Right forelimb (tissue), 1 donor: ENCODE results near the gene BBIP1.

Source experiments
- DNase-seq: peaks from one replicate; pipeline ENCODE4 v3.0.0-alpha.2; 2018

The BBIP1 gene

GRCh38 chr10:110861476-110861875 lies 57.5 kb downstream of the BBIP1 start:
- no peak for DNase-seq

DNA sequence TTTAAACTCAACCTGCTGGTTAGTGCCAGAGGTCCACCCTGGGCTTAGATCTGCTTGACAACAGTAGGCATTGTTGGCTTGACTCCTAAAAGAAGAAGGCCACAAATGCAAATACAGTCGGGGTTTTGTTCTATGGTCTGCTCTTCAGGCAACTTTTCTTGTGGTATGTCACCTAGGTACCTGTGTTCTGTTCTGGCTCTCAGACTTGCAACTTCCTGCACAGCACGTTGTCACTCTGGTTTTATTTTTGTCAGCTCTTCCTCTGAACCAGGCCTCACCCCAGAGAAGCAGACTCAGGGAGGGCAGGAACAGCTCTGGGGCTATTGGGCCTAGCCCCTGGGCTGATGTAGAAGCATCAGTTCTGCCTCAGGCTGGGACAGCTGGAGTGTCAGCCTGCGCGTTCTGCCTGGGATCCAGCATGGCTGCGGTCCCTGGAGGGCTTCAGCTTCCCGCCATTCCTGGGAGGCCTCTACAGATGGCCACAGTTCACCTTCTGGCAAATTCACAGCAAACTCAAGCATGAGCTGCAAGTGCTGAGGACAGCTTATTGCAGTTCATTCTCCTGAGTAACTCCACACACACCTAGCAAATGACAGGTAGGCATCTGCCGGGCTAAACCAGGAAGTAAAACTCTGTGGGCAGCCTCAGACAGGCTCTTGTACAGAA lies 58.3 kb downstream of the BBIP1 start:
- DNase-seq: no peak

DNA sequence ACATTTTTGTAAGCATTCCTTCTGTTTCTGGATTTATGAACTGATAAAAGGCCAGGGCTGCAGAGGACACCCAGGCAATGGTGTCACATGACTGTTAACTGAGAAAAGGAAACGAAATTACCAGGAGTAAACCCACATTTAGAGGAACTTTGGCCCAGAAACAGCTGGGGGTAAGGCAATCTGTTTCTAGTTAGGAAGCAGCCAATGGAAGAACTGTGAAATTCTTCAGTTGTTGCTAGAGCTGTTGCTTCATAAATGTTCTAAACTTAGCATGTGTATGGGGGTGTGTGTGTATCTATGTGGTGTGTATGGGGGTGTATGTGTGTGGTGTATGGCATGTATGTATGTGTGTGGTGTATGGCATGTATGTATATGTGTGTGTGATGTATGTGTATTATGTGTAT lies 59.0 kb downstream of the BBIP1 start:
- no peak for DNase-seq

DNA sequence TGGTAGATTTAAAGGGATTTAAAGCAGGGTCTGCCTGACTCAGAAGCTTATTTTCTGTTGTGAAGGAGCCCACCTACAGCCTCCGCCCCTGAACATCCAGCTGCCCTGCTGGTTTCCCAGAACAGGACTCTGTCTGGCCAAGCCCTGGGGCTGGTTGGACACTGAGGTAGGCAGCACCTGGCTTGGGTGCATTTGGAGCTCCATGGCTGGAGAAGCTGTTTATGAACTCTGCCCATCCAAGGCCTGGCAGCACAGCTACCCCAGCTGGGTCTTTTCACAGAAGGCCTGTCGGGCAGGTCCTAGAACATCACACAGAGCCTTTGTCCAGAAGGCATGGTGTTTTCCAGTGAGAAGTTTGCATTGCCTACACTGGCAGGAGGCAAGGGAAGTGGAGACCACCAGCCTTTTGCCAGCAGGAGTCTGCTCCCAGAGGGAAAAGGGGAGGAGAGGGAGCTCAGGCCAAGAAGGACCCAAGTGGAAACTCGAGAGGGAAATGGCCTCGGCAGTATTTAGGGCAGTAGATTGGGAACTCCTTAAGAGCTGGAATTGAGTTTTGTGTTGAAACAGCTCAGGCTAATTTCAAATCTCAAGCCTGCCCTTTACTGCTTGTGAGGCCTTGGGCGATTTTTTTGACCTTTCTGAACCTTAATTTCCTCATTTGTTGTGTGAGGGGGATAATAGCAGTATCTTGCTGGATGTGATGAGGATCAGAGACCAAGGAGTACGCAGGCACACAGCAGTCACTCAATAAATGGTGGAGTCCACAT lies 59.6 kb downstream of the BBIP1 start:
- no peak for DNase-seq

DNA sequence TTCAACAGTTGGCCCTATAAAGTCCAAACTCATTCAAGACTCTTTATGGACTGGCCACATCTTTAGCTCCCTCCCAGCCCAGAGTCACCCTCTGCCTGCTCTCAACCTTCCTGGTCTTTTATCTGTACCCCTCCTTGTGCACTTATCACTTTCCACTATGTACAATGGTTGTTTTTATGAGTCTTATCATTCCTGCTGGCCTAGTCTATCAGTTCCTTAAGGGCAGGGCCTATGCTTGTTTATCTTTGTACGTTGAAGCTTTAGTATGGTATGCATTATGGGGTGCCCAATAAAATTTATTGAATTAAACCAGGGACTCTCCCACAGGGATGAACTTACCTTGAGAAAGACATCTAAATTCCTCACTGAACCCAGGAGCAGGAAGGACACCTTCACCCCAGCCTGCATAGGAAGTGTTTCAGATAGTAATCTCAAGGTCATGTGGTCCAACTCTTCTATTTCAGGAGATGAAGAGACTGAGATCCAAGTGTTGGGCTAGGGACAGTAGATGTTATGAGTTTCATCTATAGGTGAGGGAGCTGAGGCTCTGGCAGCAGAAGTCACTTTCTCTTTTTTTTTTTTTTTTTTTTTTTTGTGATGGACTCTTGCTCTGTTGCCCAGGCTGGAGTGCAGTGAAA lies 60.6 kb downstream of the BBIP1 start:
- no peak for DNase-seq

GRCh38 chr10:110857265-110858171 lies 61.5 kb downstream of the BBIP1 start:
- DNase-seq: no peak

DNA sequence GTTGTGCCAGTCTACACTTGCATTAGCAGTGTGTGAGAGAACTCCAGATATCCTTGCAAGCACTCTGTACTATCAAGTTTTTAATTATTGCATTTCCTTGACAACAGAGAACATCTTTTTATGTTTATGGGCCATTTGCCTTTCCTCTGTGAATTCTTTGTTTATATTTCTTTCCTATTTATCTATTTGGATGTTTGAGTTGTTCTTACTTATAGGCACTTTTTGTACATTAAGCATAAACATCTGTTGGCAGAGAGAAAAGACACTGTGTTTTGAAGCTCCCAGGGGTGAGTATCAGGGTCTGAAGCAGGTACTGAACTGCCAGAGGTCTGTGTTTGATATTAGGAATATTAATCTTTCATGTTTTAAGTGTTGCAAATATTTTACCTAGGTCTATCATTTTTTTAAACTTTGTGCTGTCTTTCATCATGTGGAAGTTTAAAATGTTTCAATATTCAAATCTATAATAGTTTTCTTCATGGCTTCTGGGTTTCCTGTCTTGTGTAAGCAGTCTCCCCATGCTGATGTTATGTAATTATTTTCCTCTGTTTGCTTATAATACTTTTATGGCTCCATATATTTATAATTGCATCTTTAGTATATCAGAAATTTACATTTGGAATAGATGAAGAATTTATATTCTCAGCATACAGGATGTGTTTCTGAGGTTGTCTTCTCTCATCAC lies 64.9 kb downstream of the BBIP1 start:
- peak; percentile 11 for DNase-seq

- no peak for DNase-seq
Observed at GRCh38 chr10:110852947-110853346, 66.0 kb downstream of the BBIP1 start.

DNA sequence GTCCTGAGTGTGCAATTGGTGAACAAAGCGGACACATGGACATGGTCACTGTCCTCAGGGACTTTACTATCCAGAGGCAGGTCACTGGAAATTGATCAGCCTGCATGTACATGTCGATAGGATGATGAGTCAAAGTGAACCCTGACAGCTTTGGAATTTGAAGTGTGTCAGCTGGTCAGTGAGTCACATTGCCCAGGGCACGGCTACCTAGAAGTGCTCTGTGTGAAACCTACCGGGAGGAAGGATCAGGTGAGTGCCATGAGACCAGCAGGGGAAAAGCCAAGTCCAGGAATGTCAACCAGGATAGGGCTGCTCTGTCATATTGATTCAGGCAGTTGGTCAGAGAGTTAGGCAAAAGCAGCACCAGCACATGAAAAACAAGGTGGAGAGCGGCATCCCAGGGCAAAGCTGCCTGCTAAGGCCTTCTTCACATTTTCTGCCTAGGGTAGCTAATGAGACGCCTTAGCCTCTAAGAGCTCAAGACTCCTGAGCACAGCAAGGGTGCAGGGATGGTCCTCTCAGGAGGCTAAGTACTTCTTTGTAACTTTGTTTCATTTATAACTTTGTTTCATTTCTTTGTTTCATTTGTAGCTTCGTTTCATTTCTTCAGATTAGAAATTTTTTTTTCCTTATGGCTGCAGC lies 66.6 kb downstream of the BBIP1 start:
- peak; percentile 28 for DNase-seq

GRCh38 chr10:110851020-110851612 lies 67.9 kb downstream of the BBIP1 start:
- peak; percentile 60 for DNase-seq

DNA sequence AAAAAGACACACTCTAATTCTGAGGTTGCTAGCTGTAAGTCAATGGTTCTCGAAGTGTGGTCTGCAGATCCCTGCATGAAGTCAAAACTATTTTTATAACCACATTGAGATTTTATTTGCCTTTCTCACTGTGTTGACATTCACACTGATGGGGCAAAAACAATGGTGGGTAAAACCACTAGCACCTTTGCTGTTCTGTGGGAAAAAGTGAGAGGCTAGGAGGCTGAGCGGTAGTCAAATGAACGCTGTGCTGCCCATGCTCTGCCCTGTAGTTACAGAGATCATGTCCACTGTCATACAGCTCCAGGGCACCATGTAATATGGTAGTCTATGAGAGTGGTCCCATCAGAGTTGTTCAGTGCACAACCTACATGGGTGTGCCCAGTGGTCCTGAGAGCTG lies 68.9 kb downstream of the BBIP1 start:
- DNase-seq: no peak
